K562 (cell line): ENCODE measurements around the gene ATF5. TPM values are rescaled to one million over a fixed set of nuclear protein-coding genes. Genes with fewer than 3 reads are reported as not detected.

Experiments used
- ELF1 ChIP-seq: fragments of 200-800 bp; sonication (Bioruptor generic); IDR thresholded peaks from 2 replicates; pipeline ENCODE4 v1.6.1; 2016; ENCODE audit warnings: missing genetic modification characterization, missing compliant biosample characterization
- KHSRP ChIP-seq: fragments of 450-650 bp; IDR thresholded peaks from 2 replicates; pipeline ENCODE4 v1.6.1; 2017
- NCOA4 ChIP-seq: fragments of 450-650 bp; IDR thresholded peaks from 2 replicates; pipeline ENCODE4 v1.6.1; 2018; ENCODE audit warnings: mild to moderate bottlenecking; ENCODE audit not compliant: partially characterized antibody
- RBM15 ChIP-seq: fragments of 200-400 bp; formaldehyde crosslinking; IDR thresholded peaks from 2 replicates; pipeline ENCODE4 v1.6.1; 2018; ENCODE audit warnings: mild to moderate bottlenecking, low read length, moderate library complexity; ENCODE audit not compliant: insufficient read depth
- TAF7 ChIP-seq: fragments of 450-650 bp; IDR thresholded peaks from 2 replicates; pipeline ENCODE4 v1.6.1; 2016; ENCODE audit warnings: missing genetic modification characterization, missing compliant biosample characterization
- polyA plus RNA-seq, 8 experiments: library from polyadenylated mRNA; depleted of rRNA in 4 of 8; stranded (reverse) in 5 of 8; unstranded in 3 of 8; fragments of >200 nt; fragmentation: Nextera tagmentation in 2 of 8; fragmentation: Illumina TruSeq in 1 of 8; extraction: Ambion mirVana in 2 of 8; extraction: Trizol in 1 of 8; gene quantifications; 2 replicates each; pipeline versions ENCODE4 v1.2.1 to v1.2.3, GENCODE V29; 2011 to 2014; ENCODE audit warnings: inconsistent platforms in 1 of 8, missing spikeins in 1 of 8
- total RNA-seq, 7 experiments: library from RNA; depleted of rRNA in 6 of 7; stranded (reverse); fragments of >200 nt in 6 of 7; fragmentation: Illumina TruSeq in 2 of 7; extraction: Trizol in 2 of 7; gene quantifications; 2 replicates each; pipeline versions ENCODE4 v1.2.1 to v1.2.3, GENCODE V29; 2011 to 2021; ENCODE audit warnings: low replicate concordance in 1 of 7
- TF ChIP-seq, protein P1 (sequence below): fragments of 200-600 bp; sonication (generic); IDR thresholded peaks from one replicate; pipeline ENCODE4 v1.6.1; 2012; ENCODE audit warnings: mild to moderate bottlenecking, low read depth, low read length, inconsistent platforms
- TF ChIP-seq, protein P2 (sequence below): fragments of 250-450 bp; sonication (Bioruptor Pico); IDR thresholded peaks from 2 replicates; pipeline ENCODE4 v1.5.0; 2021
- TF ChIP-seq, protein P3 (sequence below): sonication (generic); formaldehyde crosslinking; IDR thresholded peaks from 2 replicates; pipeline ENCODE4 v1.8.0; 2022; ENCODE audit warnings: missing genetic modification reagents, mild to moderate bottlenecking, borderline replicate concordance
- TF ChIP-seq, protein P4 (sequence below): IDR thresholded peaks from 2 replicates; pipeline ENCODE4 v1.6.1; 2011; ENCODE audit warnings: borderline replicate concordance, low read depth, mild to moderate bottlenecking, moderate library complexity, low read length; ENCODE audit not compliant: insufficient read depth, poor library complexity, severe bottlenecking
- TF ChIP-seq, protein P5 (sequence below): fragments of 450-650 bp; IDR thresholded peaks from 2 replicates; pipeline ENCODE4 v1.6.1; 2018; ENCODE audit warnings: mild to moderate bottlenecking, low read depth; ENCODE audit not compliant: partially characterized antibody

The ATF5 gene
- total and polyA plus RNA-seq, 9 of the 15 experiments (the other 6 are each of a cell fraction or from before 2014, with no cell fraction given) = 3.0 to 57.6 (median 11.1) TPM

DNA sequence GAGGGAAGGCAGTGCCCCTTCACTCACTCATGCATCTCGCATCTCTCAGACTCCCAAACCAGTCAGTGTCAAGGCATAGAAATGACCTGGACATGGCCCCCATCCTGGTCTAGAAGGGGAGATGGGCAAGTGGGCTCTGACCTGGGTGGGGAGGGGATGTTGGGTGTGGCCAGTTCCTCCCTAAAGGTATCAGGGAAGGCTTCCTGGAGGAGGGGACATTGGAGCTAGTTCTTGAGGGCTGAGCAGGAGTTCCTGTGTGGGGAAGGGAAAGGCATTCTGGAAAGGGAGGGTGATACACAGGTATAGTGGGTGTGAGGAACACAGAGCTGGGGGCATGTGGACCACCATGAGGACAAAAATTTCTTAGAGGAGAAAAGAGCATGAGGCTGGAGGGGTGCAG lies 36.3 kb upstream of the ATF5 start (continued):
- TF ChIP-seq, protein P1, sequence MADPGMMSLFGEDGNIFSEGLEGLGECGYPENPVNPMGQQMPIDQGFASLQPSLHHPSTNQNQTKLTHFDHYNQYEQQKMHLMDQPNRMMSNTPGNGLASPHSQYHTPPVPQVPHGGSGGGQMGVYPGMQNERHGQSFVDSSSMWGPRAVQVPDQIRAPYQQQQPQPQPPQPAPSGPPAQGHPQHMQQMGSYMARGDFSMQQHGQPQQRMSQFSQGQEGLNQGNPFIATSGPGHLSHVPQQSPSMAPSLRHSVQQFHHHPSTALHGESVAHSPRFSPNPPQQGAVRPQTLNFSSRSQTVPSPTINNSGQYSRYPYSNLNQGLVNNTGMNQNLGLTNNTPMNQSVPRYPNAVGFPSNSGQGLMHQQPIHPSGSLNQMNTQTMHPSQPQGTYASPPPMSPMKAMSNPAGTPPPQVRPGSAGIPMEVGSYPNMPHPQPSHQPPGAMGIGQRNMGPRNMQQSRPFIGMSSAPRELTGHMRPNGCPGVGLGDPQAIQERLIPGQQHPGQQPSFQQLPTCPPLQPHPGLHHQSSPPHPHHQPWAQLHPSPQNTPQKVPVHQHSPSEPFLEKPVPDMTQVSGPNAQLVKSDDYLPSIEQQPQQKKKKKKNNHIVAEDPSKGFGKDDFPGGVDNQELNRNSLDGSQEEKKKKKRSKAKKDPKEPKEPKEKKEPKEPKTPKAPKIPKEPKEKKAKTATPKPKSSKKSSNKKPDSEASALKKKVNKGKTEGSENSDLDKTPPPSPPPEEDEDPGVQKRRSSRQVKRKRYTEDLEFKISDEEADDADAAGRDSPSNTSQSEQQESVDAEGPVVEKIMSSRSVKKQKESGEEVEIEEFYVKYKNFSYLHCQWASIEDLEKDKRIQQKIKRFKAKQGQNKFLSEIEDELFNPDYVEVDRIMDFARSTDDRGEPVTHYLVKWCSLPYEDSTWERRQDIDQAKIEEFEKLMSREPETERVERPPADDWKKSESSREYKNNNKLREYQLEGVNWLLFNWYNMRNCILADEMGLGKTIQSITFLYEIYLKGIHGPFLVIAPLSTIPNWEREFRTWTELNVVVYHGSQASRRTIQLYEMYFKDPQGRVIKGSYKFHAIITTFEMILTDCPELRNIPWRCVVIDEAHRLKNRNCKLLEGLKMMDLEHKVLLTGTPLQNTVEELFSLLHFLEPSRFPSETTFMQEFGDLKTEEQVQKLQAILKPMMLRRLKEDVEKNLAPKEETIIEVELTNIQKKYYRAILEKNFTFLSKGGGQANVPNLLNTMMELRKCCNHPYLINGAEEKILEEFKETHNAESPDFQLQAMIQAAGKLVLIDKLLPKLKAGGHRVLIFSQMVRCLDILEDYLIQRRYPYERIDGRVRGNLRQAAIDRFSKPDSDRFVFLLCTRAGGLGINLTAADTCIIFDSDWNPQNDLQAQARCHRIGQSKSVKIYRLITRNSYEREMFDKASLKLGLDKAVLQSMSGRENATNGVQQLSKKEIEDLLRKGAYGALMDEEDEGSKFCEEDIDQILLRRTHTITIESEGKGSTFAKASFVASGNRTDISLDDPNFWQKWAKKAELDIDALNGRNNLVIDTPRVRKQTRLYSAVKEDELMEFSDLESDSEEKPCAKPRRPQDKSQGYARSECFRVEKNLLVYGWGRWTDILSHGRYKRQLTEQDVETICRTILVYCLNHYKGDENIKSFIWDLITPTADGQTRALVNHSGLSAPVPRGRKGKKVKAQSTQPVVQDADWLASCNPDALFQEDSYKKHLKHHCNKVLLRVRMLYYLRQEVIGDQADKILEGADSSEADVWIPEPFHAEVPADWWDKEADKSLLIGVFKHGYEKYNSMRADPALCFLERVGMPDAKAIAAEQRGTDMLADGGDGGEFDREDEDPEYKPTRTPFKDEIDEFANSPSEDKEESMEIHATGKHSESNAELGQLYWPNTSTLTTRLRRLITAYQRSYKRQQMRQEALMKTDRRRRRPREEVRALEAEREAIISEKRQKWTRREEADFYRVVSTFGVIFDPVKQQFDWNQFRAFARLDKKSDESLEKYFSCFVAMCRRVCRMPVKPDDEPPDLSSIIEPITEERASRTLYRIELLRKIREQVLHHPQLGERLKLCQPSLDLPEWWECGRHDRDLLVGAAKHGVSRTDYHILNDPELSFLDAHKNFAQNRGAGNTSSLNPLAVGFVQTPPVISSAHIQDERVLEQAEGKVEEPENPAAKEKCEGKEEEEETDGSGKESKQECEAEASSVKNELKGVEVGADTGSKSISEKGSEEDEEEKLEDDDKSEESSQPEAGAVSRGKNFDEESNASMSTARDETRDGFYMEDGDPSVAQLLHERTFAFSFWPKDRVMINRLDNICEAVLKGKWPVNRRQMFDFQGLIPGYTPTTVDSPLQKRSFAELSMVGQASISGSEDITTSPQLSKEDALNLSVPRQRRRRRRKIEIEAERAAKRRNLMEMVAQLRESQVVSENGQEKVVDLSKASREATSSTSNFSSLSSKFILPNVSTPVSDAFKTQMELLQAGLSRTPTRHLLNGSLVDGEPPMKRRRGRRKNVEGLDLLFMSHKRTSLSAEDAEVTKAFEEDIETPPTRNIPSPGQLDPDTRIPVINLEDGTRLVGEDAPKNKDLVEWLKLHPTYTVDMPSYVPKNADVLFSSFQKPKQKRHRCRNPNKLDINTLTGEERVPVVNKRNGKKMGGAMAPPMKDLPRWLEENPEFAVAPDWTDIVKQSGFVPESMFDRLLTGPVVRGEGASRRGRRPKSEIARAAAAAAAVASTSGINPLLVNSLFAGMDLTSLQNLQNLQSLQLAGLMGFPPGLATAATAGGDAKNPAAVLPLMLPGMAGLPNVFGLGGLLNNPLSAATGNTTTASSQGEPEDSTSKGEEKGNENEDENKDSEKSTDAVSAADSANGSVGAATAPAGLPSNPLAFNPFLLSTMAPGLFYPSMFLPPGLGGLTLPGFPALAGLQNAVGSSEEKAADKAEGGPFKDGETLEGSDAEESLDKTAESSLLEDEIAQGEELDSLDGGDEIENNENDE = no peak
- TF ChIP-seq, protein P2, sequence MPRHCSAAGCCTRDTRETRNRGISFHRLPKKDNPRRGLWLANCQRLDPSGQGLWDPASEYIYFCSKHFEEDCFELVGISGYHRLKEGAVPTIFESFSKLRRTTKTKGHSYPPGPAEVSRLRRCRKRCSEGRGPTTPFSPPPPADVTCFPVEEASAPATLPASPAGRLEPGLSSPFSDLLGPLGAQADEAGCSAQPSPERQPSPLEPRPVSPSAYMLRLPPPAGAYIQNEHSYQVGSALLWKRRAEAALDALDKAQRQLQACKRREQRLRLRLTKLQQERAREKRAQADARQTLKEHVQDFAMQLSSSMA (CRISPR knock-in tag) = no peak
- TF ChIP-seq, protein P3, sequence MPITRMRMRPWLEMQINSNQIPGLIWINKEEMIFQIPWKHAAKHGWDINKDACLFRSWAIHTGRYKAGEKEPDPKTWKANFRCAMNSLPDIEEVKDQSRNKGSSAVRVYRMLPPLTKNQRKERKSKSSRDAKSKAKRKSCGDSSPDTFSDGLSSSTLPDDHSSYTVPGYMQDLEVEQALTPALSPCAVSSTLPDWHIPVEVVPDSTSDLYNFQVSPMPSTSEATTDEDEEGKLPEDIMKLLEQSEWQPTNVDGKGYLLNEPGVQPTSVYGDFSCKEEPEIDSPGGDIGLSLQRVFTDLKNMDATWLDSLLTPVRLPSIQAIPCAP (CRISPR knock-in tag) = no peak
- TF ChIP-seq TAF7 (tag) (no peak), KHSRP (no peak), RBM15 (no peak), NCOA4 (no peak), ELF1 (tag) (no peak)
- TF ChIP-seq, protein P4, sequence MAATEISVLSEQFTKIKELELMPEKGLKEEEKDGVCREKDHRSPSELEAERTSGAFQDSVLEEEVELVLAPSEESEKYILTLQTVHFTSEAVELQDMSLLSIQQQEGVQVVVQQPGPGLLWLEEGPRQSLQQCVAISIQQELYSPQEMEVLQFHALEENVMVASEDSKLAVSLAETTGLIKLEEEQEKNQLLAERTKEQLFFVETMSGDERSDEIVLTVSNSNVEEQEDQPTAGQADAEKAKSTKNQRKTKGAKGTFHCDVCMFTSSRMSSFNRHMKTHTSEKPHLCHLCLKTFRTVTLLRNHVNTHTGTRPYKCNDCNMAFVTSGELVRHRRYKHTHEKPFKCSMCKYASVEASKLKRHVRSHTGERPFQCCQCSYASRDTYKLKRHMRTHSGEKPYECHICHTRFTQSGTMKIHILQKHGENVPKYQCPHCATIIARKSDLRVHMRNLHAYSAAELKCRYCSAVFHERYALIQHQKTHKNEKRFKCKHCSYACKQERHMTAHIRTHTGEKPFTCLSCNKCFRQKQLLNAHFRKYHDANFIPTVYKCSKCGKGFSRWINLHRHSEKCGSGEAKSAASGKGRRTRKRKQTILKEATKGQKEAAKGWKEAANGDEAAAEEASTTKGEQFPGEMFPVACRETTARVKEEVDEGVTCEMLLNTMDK = no peak
- TF ChIP-seq, protein P5, sequence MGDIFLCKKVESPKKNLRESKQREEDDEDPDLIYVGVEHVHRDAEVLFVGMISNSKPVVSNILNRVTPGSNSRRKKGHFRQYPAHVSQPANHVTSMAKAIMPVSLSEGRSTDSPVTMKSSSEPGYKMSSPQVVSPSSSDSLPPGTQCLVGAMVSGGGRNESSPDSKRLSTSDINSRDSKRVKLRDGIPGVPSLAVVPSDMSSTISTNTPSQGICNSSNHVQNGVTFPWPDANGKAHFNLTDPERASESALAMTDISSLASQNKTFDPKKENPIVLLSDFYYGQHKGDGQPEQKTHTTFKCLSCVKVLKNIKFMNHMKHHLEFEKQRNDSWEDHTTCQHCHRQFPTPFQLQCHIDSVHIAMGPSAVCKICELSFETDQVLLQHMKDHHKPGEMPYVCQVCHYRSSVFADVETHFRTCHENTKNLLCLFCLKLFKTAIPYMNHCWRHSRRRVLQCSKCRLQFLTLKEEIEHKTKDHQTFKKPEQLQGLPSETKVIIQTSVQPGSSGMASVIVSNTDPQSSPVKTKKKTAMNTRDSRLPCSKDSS = no peak
